Measurements from ENCODE around the gene CEBPA. TPM values are rescaled to one million over a fixed set of nuclear protein-coding genes. Genes with fewer than 3 reads are reported as not detected.
A peak's percentile ranks its signal among the peaks of the same experiment; 100 is the strongest.

CEBPA gene
- total RNA-seq, 1 experiment from 2014 or later, result 16.8 TPM

GRCh38 chr19:33294058-33294798 lies 8.1 kb downstream of the CEBPA start:
- in situ Hi-C loops (cut with HindIII; ENCODE audit: low pct_unique_long_range_greater_than_20kb, low sequenced_read_pairs), result no loop called here
- no peak for DNase-seq (ENCODE audit: low read depth)

- in situ Hi-C loops (cut with HindIII; ENCODE audit: low pct_unique_long_range_greater_than_20kb, low sequenced_read_pairs), result no loop called here
- DNase-seq (ENCODE audit: low read depth), result peak; percentile 53
Measured at GRCh38 chr19:33293255-33294057, 8.9 kb downstream of the CEBPA start.

GRCh38 chr19:33292595-33293254 lies 9.6 kb downstream of the CEBPA start:
- in situ Hi-C loops (cut with HindIII; ENCODE audit: low pct_unique_long_range_greater_than_20kb, low sequenced_read_pairs), result no loop called here

GRCh38 chr19:33291623-33292534 lies 10.5 kb downstream of the CEBPA start:
- no peak for DNase-seq (ENCODE audit: low read depth)
- in situ Hi-C loops (cut with HindIII; ENCODE audit: low pct_unique_long_range_greater_than_20kb, low sequenced_read_pairs), result no loop called here

More at GRCh38 chr19:33292595-33293254, 9.6 kb downstream of the CEBPA start:
- peak; percentile 38 for DNase-seq (ENCODE audit: low read depth)

- peak; percentile 52 for DNase-seq (ENCODE audit: low read depth)
- in situ Hi-C loops (cut with HindIII; ENCODE audit: low pct_unique_long_range_greater_than_20kb, low sequenced_read_pairs), result no loop called here
Measured at GRCh38 chr19:33290956-33291622, 11.2 kb downstream of the CEBPA start.

GRCh38 chr19:33290082-33290815 lies 12.1 kb downstream of the CEBPA start:
- no peak for DNase-seq (ENCODE audit: low read depth)
- in situ Hi-C loops (cut with HindIII; ENCODE audit: low pct_unique_long_range_greater_than_20kb, low sequenced_read_pairs), result no loop called here

- DNase-seq (ENCODE audit: low read depth), result no peak
- in situ Hi-C loops (cut with HindIII; ENCODE audit: low pct_unique_long_range_greater_than_20kb, low sequenced_read_pairs), result no loop called here
Measured at GRCh38 chr19:33289261-33289660, 13.1 kb downstream of the CEBPA start.

- DNase-seq (ENCODE audit: low read depth), result no peak
Measured at GRCh38 chr19:33288666-33289065, 13.7 kb downstream of the CEBPA start.

GRCh38 chr19:33287927-33288326 lies 14.4 kb downstream of the CEBPA start:
- no peak for DNase-seq (ENCODE audit: low read depth)

More at GRCh38 chr19:33288666-33289065, 13.7 kb downstream of the CEBPA start:
- in situ Hi-C loops (cut with HindIII; ENCODE audit: low pct_unique_long_range_greater_than_20kb, low sequenced_read_pairs), result no loop called here

GRCh38 chr19:33287438-33287837 lies 14.9 kb downstream of the CEBPA start:
- in situ Hi-C loops (cut with HindIII; ENCODE audit: low pct_unique_long_range_greater_than_20kb, low sequenced_read_pairs), result no loop called here
- DNase-seq (ENCODE audit: low read depth), result no peak

More at GRCh38 chr19:33287927-33288326, 14.4 kb downstream of the CEBPA start:
- in situ Hi-C loops (cut with HindIII; ENCODE audit: low pct_unique_long_range_greater_than_20kb, low sequenced_read_pairs), result no loop called here

- in situ Hi-C loops (cut with HindIII; ENCODE audit: low pct_unique_long_range_greater_than_20kb, low sequenced_read_pairs), result no loop called here
- DNase-seq (ENCODE audit: low read depth), result no peak
Measured at GRCh38 chr19:33286899-33287298, 15.4 kb downstream of the CEBPA start.

- in situ Hi-C loops (cut with HindIII; ENCODE audit: low pct_unique_long_range_greater_than_20kb, low sequenced_read_pairs), result no loop called here
- DNase-seq (ENCODE audit: low read depth), result no peak
Measured at GRCh38 chr19:33285441-33285927, 16.9 kb downstream of the CEBPA start.

GRCh38 chr19:33284756-33285155 lies 17.6 kb downstream of the CEBPA start:
- in situ Hi-C loops (cut with HindIII; ENCODE audit: low pct_unique_long_range_greater_than_20kb, low sequenced_read_pairs), result no loop called here

GRCh38 chr19:33284146-33284643 lies 18.1 kb downstream of the CEBPA start:
- in situ Hi-C loops (cut with HindIII; ENCODE audit: low pct_unique_long_range_greater_than_20kb, low sequenced_read_pairs), result no loop called here
- DNase-seq (ENCODE audit: low read depth), result no peak

More at GRCh38 chr19:33284756-33285155, 17.6 kb downstream of the CEBPA start:
- DNase-seq (ENCODE audit: low read depth), result no peak

- in situ Hi-C loops (cut with HindIII; ENCODE audit: low pct_unique_long_range_greater_than_20kb, low sequenced_read_pairs), result no loop called here
Measured at GRCh38 chr19:33283589-33283988, 18.7 kb downstream of the CEBPA start.

GRCh38 chr19:33282036-33282671 lies 20.2 kb downstream of the CEBPA start:
- in situ Hi-C loops (cut with HindIII; ENCODE audit: low pct_unique_long_range_greater_than_20kb, low sequenced_read_pairs), result no loop called here
- DNase-seq (ENCODE audit: low read depth), result no peak

More at GRCh38 chr19:33283589-33283988, 18.7 kb downstream of the CEBPA start:
- DNase-seq (ENCODE audit: low read depth), result no peak

Data from Caki2 (cell line).